AG09309 (cell line): ENCODE measurements around the gene TRAPPC12.
"Not testable (repeated sequence)": the region's sequence is repeated elsewhere in the genome, so short reads cannot be mapped to it uniquely, and the experiment has no call there.

Source experiments
- DNase-seq: peaks from one replicate; pipeline ENCODE4 v3.0.0-alpha.2; 2010; ENCODE audit warnings: low read depth
- H3K4me3 ChIP-seq: 2 replicates; pipeline ENCODE4 v1.5.1; 2011; ENCODE audit warnings: mild to moderate bottlenecking, low read depth, low read length, moderate library complexity; ENCODE audit not compliant: control insufficient read depth
- TF ChIP-seq, protein P1 (sequence below): IDR thresholded peaks from 2 replicates; pipeline ENCODE4 v1.5.1; 2011; ENCODE audit warnings: mild to moderate bottlenecking, low read depth, low read length, inconsistent platforms; ENCODE audit not compliant: insufficient read depth, control insufficient read depth; ENCODE audit errors: missing control alignments

The TRAPPC12 gene

DNA sequence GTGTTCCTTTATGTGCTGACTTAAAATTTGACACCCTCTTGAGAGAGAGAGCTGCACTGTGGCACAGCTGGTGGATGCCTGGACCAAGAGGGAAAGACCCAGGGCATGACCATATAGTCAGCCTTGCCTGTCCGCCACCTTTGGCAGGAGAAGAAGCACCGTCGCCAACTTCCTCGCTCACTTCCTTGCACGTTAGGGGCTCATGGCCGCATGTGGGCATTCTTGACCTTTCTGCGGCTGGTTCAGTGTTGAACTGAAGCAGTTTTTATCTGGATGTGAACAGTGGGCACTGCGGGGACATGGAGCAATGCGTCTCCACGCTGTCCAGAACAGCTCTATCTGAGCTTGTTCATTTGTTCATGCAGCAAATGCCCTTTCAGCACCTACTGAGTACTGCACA, 66.9 kb downstream of the TRAPPC12 start:
- TF ChIP-seq, protein P1, sequence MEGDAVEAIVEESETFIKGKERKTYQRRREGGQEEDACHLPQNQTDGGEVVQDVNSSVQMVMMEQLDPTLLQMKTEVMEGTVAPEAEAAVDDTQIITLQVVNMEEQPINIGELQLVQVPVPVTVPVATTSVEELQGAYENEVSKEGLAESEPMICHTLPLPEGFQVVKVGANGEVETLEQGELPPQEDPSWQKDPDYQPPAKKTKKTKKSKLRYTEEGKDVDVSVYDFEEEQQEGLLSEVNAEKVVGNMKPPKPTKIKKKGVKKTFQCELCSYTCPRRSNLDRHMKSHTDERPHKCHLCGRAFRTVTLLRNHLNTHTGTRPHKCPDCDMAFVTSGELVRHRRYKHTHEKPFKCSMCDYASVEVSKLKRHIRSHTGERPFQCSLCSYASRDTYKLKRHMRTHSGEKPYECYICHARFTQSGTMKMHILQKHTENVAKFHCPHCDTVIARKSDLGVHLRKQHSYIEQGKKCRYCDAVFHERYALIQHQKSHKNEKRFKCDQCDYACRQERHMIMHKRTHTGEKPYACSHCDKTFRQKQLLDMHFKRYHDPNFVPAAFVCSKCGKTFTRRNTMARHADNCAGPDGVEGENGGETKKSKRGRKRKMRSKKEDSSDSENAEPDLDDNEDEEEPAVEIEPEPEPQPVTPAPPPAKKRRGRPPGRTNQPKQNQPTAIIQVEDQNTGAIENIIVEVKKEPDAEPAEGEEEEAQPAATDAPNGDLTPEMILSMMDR, result no peak
- no peak overlapping the region for H3K4me3 ChIP-seq
- no peak for DNase-seq

DNA sequence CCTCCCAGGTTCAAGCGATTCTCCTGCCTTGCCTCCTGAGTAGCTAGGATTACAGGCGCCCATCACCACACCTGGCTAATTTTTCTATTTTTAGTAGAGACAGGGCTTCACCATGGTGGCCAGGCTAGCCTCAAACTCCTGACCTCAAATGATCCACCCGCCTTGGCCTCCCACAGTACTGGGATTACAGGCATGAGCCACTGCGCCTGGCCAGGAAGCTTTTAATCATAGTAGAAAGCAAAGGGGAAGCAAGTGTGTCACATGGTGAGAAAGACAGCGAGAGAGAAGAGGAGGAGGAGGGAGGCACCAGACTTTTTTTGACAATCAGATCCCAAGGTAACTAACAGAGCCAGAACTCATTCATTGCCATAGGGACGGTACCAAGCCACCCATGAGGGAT, 67.7 kb downstream of the TRAPPC12 start:
- not testable (repeated sequence) for DNase-seq, H3K4me3 ChIP-seq

DNA sequence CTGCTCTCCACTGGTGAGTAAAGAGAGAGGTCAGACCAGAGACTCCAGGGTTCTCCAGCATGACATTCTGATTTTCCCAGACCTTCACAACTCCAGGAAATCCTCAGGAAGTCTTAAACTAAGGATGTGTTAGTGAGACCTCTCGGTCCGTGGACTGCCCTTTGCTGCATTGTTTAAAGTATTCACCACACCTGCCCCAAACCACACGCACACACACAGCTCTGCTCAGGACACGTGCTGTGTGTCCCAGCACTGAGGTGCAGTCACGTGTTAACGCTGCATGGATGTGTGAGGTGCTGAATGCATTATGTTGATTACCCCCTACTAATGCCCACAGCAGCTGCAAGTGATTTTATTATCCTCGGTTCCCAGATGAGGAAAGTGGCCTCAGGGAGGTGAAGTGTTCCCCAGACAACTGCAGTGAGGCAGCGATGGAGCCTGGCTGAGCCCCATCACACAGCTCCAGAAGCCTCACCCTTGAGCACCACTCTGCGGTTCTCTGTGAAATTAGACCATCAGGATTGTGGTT, 68.4 kb downstream of the TRAPPC12 start:
- TF ChIP-seq, protein P1, result no peak
- H3K4me3 ChIP-seq, result no peak overlapping the region
- DNase-seq, result no peak

DNA sequence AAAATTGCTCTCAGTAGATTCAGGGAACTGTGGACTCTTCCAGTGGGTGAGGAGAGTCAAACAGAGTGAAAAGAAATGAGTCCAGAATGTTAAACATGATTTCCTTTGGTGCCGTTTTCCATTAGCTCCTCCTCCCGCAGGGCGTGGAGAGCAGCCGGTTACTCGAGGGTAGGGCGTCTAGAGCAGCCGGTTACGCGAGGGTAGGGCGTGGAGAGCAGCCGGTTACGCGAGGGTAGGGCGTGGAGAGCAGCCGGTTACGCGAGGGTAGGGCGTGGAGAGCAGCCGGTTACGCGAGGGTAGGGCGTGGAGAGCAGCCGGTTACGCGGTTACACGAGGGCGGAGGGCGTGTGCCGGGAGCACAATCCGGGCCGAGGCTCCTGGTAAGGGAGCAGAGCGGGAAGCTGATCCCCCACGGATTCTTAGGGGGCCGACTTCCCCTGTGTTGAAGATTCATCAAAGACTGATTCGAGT, 69.0 kb downstream of the TRAPPC12 start:
- DNase-seq, H3K4me3 ChIP-seq: not testable (repeated sequence)

DNA sequence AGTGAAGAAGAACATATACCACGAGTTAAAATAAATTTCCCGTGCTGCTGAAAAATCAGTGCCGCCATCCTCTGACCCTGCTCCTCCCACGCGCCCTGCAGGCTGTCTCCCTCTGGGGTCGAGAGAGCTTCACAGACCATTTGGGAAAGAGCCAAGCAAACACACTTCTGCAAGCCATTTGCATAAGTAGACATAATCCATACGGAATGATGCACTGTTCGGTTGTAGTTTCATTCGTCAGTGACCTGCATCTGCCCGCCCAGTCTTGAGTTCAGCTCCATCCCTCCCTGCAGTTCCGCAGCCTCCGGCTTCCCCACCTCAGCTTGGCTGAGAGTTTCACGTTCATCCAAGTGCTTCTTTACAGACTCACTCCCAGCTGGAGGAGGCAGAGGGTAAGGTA, 69.6 kb downstream of the TRAPPC12 start:
- TF ChIP-seq, protein P1, result no peak
- H3K4me3 ChIP-seq, result no peak overlapping the region
- no peak for DNase-seq

DNA sequence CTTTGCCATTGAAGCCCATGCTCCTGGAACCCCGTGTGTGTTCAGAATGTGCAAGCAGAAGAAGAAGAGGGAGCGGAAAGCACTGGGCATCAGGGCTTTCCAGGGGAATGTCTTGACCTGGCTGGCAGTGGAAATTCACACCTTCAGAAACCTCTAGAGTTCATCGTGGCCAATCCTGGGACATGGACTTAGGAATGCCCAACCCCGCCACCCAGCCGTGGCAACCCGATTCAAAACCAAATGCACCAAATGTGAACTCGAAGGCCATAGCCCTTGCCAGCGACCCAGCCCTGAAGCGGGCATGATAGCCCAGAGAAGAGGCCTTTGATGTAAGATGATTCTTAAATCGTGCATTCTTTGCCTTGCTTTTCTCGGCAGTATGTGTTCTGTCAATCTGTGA, 70.4 kb downstream of the TRAPPC12 start:
- TF ChIP-seq, protein P1, result no peak
- H3K4me3 ChIP-seq, result no peak overlapping the region
- no peak for DNase-seq

DNA sequence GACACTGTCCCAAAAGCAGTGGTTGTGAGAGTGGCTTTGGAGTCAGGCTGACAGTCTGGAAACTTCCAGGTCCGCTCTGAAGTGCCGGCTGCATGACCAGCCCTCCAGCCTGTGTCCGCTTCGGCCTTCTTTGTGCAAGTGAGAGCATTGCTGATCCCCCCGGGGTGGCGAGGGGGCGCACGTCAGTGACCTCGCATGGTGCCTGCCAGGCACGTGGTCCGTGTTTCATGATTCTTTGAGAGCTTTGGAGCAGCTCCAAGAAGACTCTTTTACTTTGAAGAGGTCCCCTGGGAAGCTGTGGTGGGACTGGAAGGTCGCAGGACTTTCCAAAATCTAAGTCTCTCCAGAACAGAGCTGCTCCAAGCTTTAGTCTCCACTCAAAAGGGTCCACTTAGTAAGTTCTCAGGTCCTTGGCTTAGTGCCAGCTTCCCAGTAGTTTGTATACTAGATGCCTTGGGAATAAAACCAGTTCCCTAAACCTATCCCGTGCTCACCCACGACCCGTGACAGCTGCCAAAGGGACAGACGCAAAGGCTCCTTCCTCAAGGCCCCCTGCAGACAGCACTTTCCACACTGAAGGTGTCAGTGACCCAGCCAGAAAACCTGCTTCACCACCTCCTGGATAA, 71.0 kb downstream of the TRAPPC12 start:
- TF ChIP-seq, protein P1, result no peak
- no peak for DNase-seq

DNA sequence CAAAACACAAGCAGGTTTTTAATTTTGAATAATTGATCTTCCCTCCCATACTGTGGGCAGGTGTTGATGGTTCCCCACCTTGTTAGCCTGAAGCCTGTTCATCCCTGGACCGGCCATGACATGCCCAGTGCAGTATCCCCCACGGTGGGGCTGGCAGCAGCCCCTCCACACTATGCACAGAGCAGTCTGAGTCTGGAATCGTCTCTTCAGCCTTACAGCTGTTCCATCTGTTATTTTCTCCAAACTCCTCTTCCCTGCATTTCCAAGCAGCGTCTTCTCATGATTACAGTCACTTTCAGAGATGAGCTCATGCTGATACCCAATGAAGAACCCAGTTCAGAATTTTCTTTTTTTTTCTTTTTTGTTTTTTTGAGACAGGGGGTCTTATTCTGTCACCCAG, 71.7 kb downstream of the TRAPPC12 start:
- no peak overlapping the region for H3K4me3 ChIP-seq
- TF ChIP-seq, protein P1, result no peak
- DNase-seq, result no peak

More for the DNA sequence above, 71.0 kb downstream of the TRAPPC12 start:
- H3K4me3 ChIP-seq, result no peak overlapping the region
